HG03565 (cell line): ENCODE measurements around the gene RRP7A.
"Not testable (repeated sequence)": the region's sequence is repeated elsewhere in the genome, so short reads cannot be mapped to it uniquely, and the experiment has no call there.

Experiments
- ATAC-seq: cut with Tn5 transposase; IDR thresholded peaks from one replicate; pipeline ENCODE4 v1.9.1; 2021; ENCODE audit warnings: mild to moderate bottlenecking, moderate library complexity; ENCODE audit not compliant: unreplicated experiment

Gene RRP7A

DNA sequence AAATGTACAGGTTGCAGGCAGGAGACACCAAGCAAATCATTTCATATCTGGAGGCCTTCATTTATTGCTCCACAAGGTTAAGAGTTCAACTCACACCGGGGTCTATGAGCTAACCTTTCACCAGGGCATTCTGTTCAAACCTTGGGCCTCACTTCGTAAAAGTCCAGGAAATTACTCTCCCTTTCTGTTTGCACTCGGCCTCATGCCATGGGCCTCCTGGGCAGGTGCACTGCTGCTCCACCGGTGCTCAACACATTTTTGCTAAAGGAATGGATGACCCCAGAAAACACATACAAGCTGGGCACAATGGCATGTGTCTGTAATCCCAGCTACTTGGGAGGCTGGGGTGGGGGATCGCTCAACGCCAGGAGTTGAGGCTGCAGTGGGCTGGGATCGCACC is 16.6 kb upstream of the RRP7A start:
- ATAC-seq = no peak

- ATAC-seq = not testable (repeated sequence)
Observed at GRCh38 chr22:42535082-42535731, 15.6 kb upstream of the RRP7A start.

DNA sequence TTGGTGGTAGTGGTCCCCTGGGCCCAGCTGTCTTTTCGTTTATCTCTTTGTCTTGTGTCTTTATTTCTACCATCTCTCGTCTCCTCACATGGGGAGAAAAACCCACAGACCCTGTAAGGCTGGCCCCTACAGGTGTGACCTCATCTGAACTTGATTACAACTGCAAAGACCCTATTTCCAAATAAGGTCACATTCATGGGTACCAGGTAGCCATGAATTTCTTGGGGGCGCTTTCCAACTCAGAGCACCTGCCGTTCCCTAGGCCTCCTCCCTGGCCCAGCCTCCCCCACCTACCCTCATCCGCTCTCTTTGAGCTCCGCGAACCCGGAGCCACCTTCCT is 14.0 kb upstream of the RRP7A start:
- no peak for ATAC-seq

DNA sequence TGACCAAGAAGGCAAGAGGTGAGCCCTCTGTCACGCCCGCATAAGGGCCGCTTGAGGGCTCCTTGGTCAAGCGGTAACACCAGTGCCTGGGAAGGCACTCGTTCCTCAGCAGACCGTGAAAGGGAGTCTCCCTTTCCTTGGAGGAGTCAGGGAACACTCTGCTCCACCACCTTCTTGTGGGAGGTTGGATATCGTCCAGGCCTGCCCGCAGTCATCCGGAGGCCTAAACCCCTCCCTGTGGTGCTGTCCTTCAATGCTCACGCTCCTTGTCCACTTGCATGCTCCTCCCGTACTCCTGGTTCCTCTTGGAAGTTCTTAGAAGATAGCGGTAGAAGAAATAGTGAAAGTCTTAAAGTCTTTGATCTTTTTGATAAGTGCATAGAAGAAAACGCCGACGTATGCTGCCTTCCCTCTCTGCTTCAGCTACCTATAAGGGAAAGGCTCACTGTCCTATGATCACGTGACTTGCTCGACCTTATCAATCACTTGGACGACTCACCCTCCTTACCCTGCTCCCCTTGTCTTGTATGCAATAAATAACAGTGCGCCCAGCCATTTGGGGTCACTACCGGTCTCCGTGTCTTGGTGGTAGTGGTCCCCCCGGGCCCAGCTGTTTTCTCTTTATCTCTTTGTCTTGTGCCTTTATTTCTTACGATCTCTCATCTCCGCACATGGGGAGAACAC is 11.9 kb upstream of the RRP7A start:
- not testable (repeated sequence) for ATAC-seq

- not testable (repeated sequence) for ATAC-seq
Observed at GRCh38 chr22:42529435-42529834, 9.8 kb upstream of the RRP7A start.

- no peak for ATAC-seq
Observed at GRCh38 chr22:42528591-42529307, 9.2 kb upstream of the RRP7A start.

GRCh38 chr22:42522546-42522945 is 3.0 kb upstream of the RRP7A start:
- ATAC-seq = no peak

GRCh38 chr22:42521228-42521546 is 1.6 kb upstream of the RRP7A start:
- no peak for ATAC-seq

DNA sequence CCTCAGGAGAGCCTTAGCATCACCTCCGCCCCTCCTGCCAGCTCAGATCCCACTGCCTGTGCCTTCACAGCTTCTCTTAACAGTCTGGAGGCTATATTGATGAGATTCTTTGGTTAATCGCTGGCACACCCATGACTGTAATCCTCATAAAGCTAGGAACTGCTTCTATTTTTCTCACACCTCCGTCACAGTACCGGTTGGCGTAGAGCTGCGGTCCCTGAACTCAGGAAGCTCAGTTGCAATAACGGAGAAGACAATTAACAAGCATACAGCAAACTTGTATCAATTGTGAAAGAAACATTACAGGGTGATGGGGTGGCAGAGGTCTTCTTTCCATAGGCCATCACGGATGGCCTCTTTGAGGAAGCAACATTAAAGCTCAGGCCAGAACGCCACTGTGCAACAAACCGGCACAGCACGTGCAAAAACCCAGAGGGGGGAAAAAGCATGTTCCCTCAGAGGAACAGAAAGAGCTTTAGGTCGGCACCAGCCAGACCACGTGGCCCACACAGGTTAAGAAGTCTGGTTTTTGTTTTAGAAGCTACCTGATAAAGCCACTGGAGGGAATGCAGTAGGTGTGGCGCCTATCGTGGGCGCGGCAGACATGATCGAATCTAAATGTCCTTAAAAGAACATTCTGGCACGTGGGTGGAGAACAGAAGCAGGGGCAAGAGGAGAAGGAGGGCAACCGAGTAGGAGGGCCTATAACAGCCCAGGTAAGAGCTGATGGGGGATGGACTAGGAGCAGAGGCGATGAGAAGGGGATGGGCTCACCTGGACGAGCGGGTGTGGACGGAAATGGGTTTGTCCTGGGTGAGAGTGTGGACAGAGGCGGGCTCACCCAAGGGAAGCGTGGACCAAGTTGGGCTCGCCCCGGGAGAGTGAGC is 715 bp downstream of the RRP7A start:
- not testable (repeated sequence) for ATAC-seq

DNA sequence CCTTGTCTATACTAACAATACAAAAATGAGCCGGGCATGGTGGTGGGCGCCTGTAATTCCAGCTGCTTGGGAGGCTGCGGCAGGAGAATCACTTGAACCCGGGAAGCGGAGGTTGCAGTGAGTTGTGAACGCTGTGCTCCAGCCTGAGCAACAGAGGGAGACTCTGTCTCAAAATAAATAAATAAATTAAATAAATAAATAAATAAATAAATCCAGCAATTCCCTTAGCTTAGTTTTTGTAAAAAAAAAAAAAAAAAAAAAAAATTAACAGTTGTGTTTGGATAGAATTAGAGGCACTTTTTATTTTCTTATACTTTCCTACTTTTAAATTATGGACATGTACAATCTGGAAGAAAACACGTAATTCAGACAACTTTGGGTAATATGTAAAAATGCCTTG is 2.5 kb downstream of the RRP7A start:
- not testable (repeated sequence) for ATAC-seq

- no peak for ATAC-seq
Observed at GRCh38 chr22:42515896-42516295, 3.7 kb downstream of the RRP7A start.

DNA sequence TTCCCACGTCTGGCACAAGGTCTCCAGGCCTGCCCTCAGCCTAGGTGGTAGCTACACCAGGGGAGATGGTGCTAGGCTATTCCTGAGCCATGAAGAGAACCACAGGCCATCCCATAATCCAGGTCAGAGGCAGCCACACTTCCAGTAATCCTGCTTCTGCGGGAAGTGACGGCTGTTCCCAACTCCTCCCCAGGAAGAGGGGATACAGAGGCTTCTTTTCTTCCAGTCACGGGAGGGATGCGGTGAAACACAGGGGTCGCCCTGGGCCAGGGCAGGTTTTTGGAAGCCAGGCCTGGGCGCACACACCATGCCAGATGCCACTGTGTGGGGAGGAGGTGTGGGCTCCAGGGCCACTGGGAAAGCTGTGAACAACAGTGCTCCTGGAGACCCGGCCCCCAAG is 4.3 kb downstream of the RRP7A start:
- ATAC-seq = not testable (repeated sequence)

- ATAC-seq = not testable (repeated sequence)
Observed at GRCh38 chr22:42514331-42514730, 5.3 kb downstream of the RRP7A start.

GRCh38 chr22:42512273-42512990 is 7.2 kb downstream of the RRP7A start:
- ATAC-seq = not testable (repeated sequence)

- no peak for ATAC-seq
Observed at GRCh38 chr22:42511401-42511891, 8.2 kb downstream of the RRP7A start.

DNA sequence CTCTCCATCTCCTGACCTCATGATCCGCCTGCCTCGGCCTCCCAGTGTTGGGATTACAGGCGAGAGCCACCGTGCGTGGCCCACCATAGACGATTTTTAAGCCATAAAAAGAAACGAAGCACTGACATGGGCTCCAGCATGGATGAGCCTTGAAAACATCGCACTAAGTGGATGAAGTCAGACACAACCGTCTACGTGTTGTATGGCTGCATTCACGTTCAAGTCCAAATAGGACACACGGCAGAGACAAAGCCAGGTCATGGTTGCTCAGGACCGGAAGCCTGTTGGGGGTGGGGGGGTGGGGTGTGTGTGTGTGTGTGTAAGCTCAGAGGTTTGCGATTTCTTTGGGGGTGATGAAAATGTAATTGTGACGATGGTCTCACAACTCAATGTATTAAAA is 10.0 kb downstream of the RRP7A start:
- ATAC-seq = no peak

DNA sequence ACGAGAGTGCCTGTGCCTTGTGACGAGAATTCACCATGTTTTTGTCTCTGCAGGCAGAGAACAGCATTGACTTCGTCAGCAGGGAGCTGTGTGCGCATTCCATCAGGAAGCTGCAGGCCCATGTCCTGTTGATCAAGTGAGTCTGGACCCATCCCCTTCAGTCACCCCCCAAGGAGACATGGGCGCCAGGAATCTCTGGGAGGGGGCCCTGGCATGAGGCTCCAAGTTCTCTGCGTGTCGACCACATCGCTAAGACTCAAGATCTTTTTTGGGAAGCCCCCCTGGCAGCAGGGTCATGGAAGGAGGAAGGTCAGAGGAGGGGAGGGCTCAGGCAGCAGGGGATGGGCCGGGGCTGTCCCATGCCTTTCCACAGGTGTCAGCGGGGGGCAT is 10.6 kb downstream of the RRP7A start:
- ATAC-seq = not testable (repeated sequence)

DNA sequence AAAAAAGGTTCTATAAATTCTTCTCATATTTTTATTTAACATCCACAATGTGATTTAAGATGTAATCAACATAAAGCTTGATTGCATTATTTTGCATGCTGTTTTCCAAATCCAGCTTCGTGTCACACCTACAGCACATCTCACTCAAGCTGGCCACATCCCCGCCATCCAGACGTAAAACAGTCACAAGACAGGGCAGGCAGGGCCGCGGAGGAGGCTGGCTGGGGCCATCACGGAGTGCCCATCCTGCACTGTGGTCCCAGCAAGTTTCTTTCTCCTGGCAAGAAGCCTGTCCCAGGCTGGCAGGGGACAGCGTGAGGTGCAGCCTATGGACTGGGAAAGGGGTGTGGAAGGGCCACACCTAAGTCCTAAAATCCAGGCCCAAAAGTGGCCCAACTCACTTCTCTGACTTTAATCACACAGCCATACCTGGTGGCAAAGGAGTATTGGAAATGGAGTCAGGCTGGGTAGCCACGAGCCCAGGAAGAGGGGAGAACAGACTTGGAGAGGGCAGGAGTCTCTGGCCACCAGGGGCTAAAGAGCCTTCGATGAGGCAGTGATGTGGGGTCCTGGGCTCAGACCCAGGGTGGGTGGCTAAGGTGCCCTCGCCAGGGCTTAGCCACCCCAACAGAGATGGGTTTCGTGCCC is 11.1 kb downstream of the RRP7A start:
- ATAC-seq = not testable (repeated sequence)

- ATAC-seq = no peak
Observed at GRCh38 chr22:42500836-42501179, 18.8 kb downstream of the RRP7A start.
